HG02981 (cell line): ENCODE measurements around the gene GUCA2A.
"Not testable (repeated sequence)": the region's sequence is repeated elsewhere in the genome, so short reads cannot be mapped to it uniquely, and the experiment has no call there.

Source experiments
- ATAC-seq: cut with Tn5 transposase; IDR thresholded peaks from one replicate; pipeline ENCODE4 v1.9.1; 2021; ENCODE audit warnings: mild to moderate bottlenecking, moderate library complexity; ENCODE audit not compliant: unreplicated experiment

GUCA2A gene, protein sequence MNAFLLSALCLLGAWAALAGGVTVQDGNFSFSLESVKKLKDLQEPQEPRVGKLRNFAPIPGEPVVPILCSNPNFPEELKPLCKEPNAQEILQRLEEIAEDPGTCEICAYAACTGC

GRCh38 chr1:42164551-42165420, at the start of gene GUCA2A:
Gene GUCA2A, minus strand, starts transcription at chr1:42164745. Its CDS starts 33 bp downstream, at chr1:42164712.
- ATAC-seq = no peak

DNA sequence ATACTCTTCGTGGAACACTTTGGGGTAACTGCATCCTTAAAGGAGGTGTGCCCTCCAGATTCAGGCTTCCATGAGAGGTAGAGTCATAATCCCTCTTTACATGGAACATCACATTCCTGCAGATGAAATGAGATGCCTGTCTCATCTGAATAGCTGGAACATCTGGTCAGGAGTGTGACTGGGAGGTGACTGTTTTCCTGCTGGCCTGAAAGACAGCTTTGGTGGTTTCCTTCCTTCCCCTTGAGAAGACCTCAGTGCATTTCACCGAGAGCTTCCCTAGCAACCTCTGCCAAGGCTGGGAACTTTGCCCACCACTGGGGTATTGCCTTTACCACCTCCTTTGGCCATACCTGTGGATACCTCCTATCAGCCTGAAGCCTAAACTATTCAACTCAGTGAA, 46.7 kb upstream of the GUCA2A start:
- ATAC-seq = no peak

DNA sequence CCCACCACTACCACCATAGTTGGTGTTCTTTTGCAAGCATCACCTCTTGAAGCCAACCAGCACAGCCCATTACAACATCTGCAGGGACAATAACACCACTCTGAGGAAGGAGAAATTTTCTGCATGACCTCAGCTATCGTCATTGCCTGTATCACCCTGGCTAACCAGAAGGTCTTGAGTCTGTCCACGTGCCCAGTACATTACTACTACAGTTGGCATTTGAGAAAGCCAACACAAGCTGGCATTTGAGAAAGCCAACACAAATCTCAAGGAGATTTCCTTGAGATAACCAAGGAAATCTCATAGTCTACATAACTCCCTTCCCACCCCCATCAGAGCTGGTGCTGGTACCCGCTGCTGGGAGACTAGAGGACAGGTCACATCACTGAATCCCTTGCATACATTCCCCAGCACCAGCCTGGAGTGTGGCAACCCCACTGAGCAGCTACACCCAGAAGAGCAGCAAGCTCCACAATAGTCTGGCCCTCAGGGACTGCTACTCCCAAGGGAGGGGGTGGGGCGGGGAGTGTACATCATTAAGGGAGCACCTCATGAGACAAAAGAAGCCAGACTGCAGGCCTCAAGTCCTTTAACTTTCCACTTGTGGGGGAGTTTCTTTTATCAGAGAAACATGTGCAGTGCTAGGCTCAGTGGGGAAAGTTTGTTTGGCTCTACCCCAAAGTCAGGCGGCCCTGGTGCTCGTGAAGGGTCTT, 46.0 kb upstream of the GUCA2A start:
- no peak for ATAC-seq

- ATAC-seq = no peak
Measured at GRCh38 chr1:42209526-42210251, 45.1 kb upstream of the GUCA2A start.

GRCh38 chr1:42206930-42207329, 42.4 kb upstream of the GUCA2A start:
- not testable (repeated sequence) for ATAC-seq

GRCh38 chr1:42206164-42206563, 41.6 kb upstream of the GUCA2A start:
- no peak for ATAC-seq

- ATAC-seq = no peak
Measured at GRCh38 chr1:42201986-42202385, 37.4 kb upstream of the GUCA2A start.

DNA sequence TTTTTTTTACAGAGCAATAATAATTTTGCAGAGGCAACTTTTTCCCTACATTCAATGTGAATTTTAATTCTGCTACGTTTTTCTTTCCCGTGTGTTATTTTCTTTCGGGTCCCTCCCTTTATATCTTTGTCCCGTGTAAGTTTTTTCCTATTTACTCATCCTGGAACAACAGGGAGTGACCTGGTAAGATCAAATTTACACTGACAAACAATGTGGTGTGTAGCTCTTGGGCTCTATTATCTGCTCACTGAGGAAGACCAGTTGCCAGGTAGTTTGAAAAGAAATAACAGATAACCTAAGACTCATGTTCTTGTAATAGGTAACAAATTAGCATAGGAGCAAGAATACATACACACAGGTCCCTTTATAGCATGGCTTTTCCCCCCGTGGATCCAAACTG, 33.7 kb upstream of the GUCA2A start:
- no peak for ATAC-seq

DNA sequence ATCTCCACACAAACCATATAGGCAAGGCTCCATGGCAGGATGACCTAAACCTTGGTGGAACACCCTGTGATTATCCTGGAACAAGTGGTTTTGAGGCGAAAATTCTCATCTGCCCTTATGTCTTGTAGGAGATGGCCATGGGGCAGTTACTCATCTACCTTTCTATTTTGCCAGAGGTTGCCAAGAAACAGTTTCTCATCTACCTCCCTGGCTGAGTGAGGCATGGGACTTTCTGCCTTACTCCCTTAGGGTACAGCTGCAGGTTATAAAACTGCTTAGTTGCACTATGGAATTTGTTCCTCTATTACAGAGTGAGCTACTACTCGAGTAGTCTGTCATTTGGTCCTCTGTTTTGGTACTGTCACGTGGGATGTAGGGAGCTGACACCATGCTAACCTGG, 31.3 kb upstream of the GUCA2A start:
- ATAC-seq = no peak

DNA sequence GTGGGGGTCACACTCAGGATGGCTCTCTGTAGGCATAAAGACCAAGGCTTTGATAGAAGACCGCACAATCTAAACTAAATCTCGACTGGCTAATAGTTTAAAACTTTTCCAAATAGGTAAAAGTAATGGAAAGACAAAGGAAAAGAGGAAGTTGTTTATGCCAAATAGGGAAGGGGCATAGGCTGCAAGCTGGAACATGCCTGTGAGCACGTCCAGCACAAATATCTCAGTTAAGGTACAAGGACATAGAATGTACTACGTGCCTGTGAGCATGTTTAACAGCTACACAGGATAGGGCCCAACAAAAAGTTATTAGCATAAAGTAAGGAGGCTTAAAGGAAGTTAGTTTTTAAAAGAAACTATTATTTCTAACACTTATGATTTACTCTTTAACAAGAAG, 27.6 kb upstream of the GUCA2A start:
- no peak for ATAC-seq

DNA sequence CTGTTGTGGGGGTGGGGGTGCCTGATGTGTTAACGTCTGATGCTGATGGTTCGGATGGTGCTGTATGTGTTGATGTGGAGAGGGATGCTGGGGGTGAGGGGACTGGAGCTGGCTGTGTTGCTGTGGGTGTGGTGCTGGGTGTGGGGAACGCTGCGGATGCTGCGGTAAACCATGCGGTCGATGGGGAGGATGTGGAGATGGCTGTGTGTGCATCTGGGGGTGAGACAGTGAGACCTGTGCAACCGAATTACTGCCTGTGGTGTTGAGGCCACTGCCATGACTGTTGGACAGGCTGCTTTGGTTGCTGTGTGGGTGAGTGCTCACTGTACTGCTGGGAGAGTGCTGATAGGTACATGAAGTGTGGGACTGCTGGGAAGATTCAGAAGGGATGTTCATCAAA, 26.8 kb upstream of the GUCA2A start:
- ATAC-seq = no peak

GRCh38 chr1:42189931-42190853, 25.6 kb upstream of the GUCA2A start:
- ATAC-seq = no peak

DNA sequence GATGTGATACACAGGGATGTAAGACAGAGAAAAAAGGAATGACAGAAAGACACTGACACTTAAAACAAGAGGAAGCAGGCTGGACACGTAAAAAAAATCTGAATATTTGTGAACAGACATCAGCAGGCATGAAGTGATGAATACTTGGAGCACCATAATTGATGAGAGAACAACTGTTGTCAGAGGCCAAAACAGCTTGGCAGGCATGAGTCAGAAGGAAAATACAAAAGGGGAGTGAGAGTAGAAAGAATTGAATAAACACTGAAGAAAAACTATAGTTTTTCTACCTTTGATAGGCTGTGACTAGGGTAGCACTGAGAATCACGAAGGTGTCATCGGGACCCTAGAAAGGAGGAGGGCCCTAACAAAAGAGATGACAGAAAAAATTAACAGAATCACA, 21.6 kb upstream of the GUCA2A start:
- no peak for ATAC-seq

GRCh38 chr1:42184616-42185015, 20.1 kb upstream of the GUCA2A start:
- no peak for ATAC-seq

- no peak for ATAC-seq
Measured at GRCh38 chr1:42183957-42184268, 19.4 kb upstream of the GUCA2A start.

DNA sequence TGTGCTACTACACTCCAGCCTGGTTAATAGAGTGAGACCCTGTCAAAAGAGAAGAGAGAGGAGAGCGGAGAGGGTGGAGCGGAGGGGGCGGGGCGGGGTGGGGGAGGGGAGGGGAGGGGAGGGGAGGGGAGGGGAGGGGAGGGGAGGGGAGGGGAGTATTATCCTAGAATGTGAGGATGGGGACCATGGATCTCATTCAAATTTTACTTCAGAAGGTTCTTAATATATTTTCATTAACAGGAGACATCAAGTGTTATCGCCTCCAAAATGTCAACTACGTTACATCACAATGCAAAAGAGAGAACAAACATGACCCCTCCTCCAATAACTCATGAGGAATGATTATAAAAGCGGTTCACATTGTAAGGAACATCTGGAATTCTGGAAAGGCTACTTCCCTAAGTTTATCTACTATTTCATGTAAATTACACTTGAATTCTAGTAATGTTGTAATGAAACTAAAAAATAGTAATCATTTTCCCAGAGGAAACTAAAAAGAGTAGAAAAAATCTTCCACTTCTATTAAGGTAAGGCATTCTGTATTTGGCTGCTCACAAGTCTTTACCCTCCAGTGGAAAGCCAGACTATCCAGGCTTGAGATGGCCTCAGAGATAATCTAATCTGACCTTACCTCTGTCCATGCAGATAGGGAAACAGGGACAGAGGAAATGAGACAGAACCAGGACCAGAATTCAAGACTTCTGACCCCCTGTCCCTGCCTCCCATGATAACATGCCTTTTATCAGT, 18.8 kb upstream of the GUCA2A start:
- no peak for ATAC-seq

DNA sequence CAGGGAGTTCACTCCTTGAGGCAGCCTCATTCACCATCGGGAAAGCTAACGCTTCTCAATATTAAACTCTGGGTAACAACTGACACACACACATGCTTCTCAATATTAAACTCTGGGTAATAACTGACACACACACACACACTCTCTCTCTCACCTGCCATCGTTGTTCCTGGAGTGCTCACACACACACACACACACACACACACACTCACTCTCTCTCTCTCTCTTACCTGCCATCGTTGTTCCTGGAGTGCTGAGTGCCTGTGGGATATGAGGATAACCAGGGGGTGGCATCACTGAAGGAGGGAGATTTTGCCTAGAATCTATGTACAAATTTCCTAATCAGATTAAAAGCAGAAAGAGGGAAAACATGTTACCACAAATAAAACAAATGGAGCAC, 17.1 kb upstream of the GUCA2A start:
- no peak for ATAC-seq

DNA sequence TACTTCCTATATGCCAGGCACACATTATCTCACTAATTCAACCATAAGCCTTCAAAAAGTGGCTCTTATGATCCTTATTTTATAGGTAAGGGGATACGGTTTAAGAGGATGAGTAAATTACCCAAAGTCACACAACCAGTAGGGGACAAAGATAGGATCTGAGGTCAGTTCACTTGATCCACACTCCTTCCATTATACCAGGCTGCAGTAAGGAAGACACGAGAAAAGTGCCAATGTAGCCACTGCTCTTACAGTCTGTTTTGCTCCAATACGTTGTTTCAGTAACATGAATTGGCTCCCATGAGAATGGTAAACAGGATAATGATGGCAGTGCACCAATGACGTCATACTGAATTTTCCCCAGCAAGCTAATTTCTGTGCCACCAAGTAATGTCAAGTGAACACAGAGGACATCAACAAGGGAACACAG, 15.4 kb upstream of the GUCA2A start:
- no peak for ATAC-seq

GRCh38 chr1:42179275-42179674, 14.7 kb upstream of the GUCA2A start:
- no peak for ATAC-seq

DNA sequence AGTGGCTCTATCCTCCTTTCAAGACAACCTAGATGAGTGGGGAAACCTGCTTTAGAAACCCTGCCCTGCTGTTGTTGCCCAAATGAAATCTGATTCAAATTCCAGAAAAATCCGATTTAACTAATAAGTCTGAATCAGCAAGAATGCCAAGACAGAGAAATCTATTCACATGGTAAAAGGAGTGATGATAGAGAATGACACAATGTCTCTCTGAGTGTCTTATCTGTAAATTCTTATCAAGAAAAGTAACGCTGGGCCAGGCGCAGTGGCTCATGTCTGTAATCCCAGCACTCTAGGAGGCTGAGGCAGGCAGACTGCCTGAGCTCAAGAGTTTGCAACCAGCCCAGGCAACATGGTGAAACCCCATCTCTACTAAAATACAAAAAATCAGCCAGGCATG, 13.7 kb upstream of the GUCA2A start:
- ATAC-seq = no peak
